ENCODE measurements around the gene NRCAM.
"Not testable (repeated sequence)": the region's sequence is repeated elsewhere in the genome, so short reads cannot be mapped to it uniquely, and the experiment has no call there.

Gene NRCAM

GRCh38 chr7:108393097-108393496 is 63.1 kb downstream of the NRCAM start:
- DNase-seq = not testable (repeated sequence)

- DNase-seq = not testable (repeated sequence)
Measured at GRCh38 chr7:108387686-108388085, 68.5 kb downstream of the NRCAM start.

GRCh38 chr7:108385834-108386422 is 70.3 kb downstream of the NRCAM start:
- no peak for DNase-seq

DNA sequence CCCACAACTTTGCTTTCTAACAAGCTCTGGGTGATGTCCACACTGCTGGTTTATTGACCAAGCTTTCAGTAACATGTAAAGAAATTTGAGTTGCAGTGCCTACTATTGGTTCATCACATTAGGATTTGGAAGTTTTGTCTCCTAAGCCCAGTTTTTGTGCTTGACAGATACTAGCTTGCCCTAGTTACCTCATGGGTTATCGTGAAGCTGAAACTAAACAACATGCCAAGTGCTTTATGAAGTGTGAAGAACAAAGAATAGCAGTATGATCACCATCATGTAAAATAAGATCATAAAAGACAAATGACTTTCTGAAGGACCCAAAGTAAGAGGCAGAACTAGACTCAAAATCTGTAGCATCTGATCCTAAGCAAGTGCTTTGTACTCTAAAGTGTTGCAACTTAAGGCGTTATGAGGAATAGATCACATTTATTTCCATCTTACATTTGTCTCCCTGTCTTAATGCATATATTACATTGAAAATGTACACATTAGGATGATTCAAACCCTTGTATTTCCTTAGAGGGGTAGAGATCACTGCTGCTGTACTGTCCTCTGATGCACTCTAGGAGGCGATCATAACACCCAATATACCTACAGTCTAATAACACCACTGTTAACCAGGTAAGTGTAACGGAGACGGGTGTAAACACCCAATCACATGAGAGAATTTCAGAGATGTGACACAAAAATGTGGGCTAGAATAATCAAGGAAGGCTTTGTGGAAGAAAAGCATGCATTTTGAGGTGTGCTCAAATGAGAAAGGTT is 71.3 kb downstream of the NRCAM start:
- DNase-seq = no peak

GRCh38 chr7:108382932-108383331 is 73.3 kb downstream of the NRCAM start:
- no peak for DNase-seq

GRCh38 chr7:108380517-108380916 is 75.7 kb downstream of the NRCAM start:
- no peak for DNase-seq

DNA sequence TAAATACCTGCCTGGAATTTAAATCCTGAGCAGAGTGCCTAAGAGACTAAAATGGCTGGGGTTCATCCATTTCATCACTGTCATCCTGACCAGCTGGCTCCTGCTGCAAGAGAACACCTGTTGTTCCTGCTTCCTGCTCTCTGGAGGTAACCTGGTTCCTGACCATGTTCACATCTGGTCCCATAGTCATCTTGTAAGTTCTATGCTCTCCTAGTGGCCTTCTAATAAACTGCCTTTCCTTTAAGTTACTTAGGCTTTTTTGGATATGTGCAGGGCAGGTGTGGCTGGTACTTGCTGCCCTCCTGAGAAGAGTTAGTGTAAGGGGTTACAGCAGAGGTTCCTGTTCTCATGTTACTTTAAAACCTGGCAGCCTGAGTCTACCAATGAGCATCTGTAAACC is 80.0 kb downstream of the NRCAM start:
- no peak for DNase-seq

GRCh38 chr7:108375668-108376067 is 80.6 kb downstream of the NRCAM start:
- DNase-seq = no peak

GRCh38 chr7:108374899-108375298 is 81.3 kb downstream of the NRCAM start:
- no peak for DNase-seq

GRCh38 chr7:108372618-108373017 is 83.6 kb downstream of the NRCAM start:
- DNase-seq = no peak

DNA sequence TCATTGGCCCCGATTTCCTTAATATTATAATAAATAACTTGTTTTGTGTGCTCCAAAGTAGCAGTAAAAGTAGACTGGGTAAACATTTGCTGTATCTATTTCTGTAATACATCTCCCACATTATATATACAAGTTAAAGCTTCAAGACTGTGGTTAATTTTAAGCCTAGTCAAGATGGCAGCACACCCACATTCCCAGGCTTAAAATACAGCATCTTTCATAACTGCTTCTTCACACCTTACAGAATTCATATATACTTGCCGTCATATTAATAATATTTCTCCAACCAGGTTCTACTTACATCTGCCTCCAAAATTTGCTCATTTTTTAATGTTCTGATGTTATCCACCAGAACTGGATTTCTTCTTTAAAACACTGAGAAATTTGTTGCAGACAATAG is 85.6 kb downstream of the NRCAM start:
- DNase-seq = no peak

DNA sequence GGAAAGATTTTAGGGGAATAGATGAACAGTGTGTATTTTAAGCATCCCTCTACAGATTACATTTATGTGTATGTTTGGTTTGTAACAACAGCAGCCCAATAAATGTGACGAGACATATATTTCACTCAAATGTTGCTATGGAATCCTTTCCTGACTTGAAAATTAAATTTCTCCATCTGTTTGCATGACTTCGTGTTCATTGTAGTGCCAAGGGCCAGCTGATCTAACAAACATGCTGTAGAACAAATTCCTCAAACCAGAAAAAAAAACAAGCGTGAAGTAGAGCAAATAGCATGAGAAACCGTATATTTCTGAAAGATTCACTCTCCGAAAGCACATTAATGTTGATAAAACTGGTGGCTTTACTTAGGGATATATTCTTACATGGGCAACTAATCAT is 87.8 kb downstream of the NRCAM start:
- DNase-seq = no peak

GRCh38 chr7:108367946-108368345 is 88.3 kb downstream of the NRCAM start:
- no peak for DNase-seq

DNA sequence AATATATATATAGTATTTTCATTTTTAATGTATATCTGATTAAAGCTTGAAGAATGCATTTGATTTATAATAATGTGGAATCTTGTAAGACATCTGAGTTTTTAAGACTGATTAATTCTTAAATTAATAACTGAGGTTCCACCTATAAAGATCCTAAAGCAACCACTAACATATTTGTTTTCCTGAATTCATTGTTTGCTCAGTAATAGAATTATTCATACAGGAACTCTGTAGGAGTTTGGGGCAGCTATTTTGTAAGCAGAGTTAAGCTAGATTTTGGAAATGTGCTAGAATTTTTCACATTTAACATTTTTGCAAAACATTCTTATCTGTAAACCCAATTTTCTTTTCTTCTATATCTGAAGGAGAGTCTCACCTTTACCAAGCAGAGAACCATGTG is 88.9 kb downstream of the NRCAM start:
- no peak for DNase-seq

DNA sequence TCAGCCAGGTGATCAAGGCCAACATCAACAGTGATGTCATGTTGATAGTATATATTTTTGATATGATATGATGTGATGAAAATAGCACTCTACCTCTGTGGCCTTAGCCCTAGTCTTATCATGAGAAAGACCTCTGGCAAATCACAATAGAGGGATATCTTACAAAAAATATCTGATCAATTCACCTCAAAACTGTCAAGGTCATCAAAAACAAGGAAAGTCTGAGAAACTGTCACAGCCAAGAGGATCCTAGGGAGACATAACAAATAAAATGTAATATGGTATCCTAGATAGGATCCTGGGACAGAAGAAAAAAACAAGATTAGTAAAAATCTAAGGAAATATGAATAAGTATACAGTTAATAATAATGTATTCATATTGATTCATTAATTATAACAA is 92.6 kb downstream of the NRCAM start:
- DNase-seq = no peak

GRCh38 chr7:108360058-108360800 is 96.0 kb downstream of the NRCAM start:
- DNase-seq = no peak

DNA sequence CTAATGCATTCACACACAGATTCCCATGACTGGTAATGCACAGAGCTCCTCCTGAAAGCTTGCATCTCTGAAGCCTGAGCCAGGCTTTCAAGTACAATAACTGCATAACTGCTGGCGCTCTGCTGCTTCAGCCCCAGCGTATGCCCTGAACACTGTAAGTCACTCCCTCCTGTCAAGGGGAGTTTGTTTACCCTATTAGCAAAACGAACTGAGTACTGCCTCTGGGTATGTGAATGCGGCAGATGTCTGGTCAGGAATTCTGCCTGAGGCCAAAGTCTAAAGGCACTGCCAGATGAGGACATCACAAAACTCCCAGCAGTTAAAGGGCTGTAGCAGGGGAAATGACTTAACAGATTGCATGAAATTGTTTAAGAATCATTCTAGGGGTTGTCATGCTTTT is 97.7 kb downstream of the NRCAM start:
- DNase-seq = no peak

- no peak for DNase-seq
Measured at GRCh38 chr7:108351729-108352131, 104.5 kb downstream of the NRCAM start.

GRCh38 chr7:108348913-108349312 is 107.3 kb downstream of the NRCAM start:
- no peak for DNase-seq

DNA sequence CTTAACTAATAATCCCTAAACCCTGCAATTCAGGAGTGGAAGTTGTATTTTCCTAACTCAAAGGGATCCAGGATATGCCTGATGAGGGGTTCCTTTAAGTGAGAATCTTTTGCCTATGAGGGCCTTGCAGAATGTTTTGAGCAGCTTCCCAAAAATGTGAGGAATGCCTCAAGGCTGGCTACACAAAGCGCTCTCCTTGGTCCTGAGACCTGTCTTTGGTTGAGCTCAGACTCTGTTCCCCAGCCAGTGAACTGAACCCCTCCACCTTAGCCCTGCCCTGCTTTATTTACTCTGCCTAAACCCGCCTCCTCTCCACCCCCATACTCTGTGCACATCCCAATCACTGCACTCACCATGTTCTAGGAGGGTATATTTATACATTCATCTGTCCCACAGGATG is 108.6 kb downstream of the NRCAM start:
- DNase-seq = no peak

GRCh38 chr7:108345710-108346336 is 110.4 kb downstream of the NRCAM start:
- no peak for DNase-seq

DNA sequence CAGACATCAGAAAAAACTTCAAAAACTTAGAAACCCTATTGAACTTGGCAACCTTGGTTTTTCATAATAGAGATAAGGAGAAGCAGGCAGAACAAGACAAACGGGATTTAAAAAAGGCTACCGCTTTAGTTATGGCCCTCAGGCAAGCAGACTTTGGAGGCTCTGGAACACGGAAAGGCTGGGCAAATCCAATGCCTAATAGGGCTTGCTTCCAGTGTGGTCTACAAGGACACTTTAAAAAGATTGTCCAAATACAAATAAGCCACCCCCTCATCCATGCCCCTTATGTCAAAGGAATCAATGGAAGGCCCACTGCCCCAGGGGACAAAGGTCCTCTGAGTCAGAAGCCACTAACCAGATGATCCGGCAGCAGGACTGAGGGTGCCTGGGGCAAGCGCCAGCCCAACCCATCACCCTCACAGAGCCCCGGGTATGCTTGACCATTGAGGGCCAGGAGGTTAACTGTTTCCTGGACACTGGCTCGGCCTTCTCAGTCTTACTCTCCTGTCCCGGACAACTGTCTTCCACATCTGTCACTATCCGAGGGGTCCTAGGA is 115.3 kb downstream of the NRCAM start:
- no peak for DNase-seq

DNA sequence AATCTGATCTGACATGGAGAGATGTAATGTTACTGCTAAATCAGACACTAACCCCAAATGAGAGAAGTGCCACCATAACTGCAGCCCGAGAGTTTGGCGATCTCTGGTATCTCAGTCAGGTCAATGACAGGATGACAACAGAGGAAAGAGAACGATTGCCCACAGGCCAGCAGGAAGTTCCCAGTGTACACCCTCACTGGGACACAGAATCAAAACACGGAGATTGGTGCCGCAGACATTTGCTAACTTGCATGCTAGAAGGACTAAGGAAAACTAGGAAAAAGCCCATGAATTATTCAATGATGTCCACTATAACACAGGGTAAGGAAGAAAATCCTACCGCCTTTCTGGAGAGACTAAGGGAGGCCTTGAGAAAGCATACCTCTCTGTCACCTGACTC is 115.8 kb downstream of the NRCAM start:
- DNase-seq = not testable (repeated sequence)
